ENCODE measurements around the gene CLEC10A. TPM values are rescaled to one million over a fixed set of nuclear protein-coding genes. Genes with fewer than 3 reads are reported as not detected.
"Not testable (repeated sequence)": the region's sequence is repeated elsewhere in the genome, so short reads cannot be mapped to it uniquely, and the experiment has no call there.

The CLEC10A gene
- total RNA-seq, 1 experiment from 2014 or later = not detected

GRCh38 chr17:7056386-7056785, 23.7 kb downstream of the CLEC10A start:
- no peaks in the 10 kb centered on the region for H4K20me1 ChIP-seq (ENCODE audit: insufficient read depth)

GRCh38 chr17:7050583-7050982, 29.5 kb downstream of the CLEC10A start:
- H4K20me1 ChIP-seq (ENCODE audit: insufficient read depth); H3K4me3 ChIP-seq; H3K4me2 ChIP-seq; H3K36me3 ChIP-seq (ENCODE audit: low read depth); H3K9me3 ChIP-seq (ENCODE audit: insufficient read depth, low read depth); intact Hi-C loops (cut with micrococcal nuclease; ENCODE audit: unreplicated experiment); BruUV-seq (replicated peaks); DNase-seq; H3K79me2 ChIP-seq (ENCODE audit: low read depth); H3K27me3 ChIP-seq (ENCODE audit: insufficient read depth, low read depth); H3K9me2 ChIP-seq (ENCODE audit: insufficient read depth); H2AFZ ChIP-seq; H3K27ac ChIP-seq; POLR2A ChIA-PET (ENCODE audit: unreplicated experiment): not testable (repeated sequence)
- CTCF ChIA-PET = interaction anchor here (0.5 kb wide), 1 partner anchor 544 kb away, joined by 4 read pairs; no protein-coding TSS in a partner anchor
- peaks cover 37% of the 10 kb centered on the region for H3K4me1 ChIP-seq (replicated peaks; ENCODE audit: insufficient read depth)
- H3F3A ChIP-seq (ENCODE audit: insufficient read depth, low read depth) = peaks cover 21% of the 10 kb centered on the region

More at GRCh38 chr17:7056386-7056785, 23.7 kb downstream of the CLEC10A start:
- intact Hi-C loops (cut with micrococcal nuclease; ENCODE audit: unreplicated experiment) = no loop called here
- Histone ChIP-seq H3F3A (ENCODE audit: insufficient read depth, low read depth) (peaks cover 34% of the 10 kb centered on the region), H3K9me3 (ENCODE audit: insufficient read depth, low read depth) (no peaks in the 10 kb centered on the region), H3K4me2 (no peak overlapping the region), H3K36me3 (ENCODE audit: low read depth) (no peaks in the 10 kb centered on the region), H3K9me2 (ENCODE audit: insufficient read depth) (no peaks in the 10 kb centered on the region), H3K27me3 (ENCODE audit: insufficient read depth, low read depth) (no peaks in the 10 kb centered on the region), H2AFZ (no peak overlapping the region), H3K4me1 (replicated peaks; ENCODE audit: insufficient read depth) (peaks cover 36% of the 10 kb centered on the region), H3K27ac (peak overlapping the region; percentile 22; the same call in 1 of the 2 replicates), H3K79me2 (ENCODE audit: low read depth) (no peaks in the 10 kb centered on the region), H3K4me3 (no peak overlapping the region)
- peak; percentile 14 to 78 for DNase-seq
- CTCF ChIA-PET = interaction anchor here (0.7 kb wide), 1 partner anchor 121 kb away, joined by 7 read pairs; no protein-coding TSS in a partner anchor
- POLR2A ChIA-PET (ENCODE audit: unreplicated experiment) = interaction anchor here (0.5 to 0.6 kb wide), 2 partner anchors 116 to 519 kb away, joined by 3 read pairs; no protein-coding TSS in a partner anchor
- no TSS peak for BruUV-seq (replicated peaks)
- no peak for TF ChIP-seq EZH2 (IDR thresholded peaks at IDR 0.05; ENCODE audit: low read depth)
- no peak for TF ChIP-seq CTCF (conservative IDR thresholded peaks at IDR 0.05)

DNA sequence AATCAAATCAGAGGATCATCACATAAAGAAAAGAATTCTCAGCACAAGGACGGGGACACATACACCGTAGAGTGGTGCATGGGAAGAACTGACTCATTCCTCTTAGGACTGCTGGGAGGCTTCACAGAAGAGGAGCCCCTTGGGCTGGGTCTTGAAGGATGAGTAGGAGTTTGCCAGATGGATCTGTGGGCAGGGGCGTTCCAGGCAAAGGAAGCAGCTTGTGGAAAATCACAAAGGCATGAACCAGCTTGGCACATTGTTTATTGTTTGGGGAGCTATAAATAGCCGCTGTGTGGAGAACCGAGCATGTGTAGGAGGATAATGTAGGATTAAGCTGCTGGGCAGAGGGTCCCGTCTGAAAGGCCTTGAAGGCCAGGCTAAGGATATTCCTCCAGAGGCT, 31.1 kb downstream of the CLEC10A start:
- ChIA-PET POLR2A (ENCODE audit: unreplicated experiment) (no interaction called here), CTCF (no interaction called here)
- peaks cover 48% of the 10 kb centered on the region for H3K4me1 ChIP-seq (replicated peaks; ENCODE audit: insufficient read depth)
- no peak for TF ChIP-seq EZH2 (IDR thresholded peaks at IDR 0.05; ENCODE audit: low read depth)
- no peak for TF ChIP-seq CTCF (conservative IDR thresholded peaks at IDR 0.05)
- intact Hi-C loops (cut with micrococcal nuclease; ENCODE audit: unreplicated experiment) = loop anchor here (5.0 to 10.0 kb wide), 3 partner anchors 536 to 993 kb away; partner anchors contain the start of genes MPDU1, TP53 and WRAP53
- no peak overlapping the region for H2AFZ ChIP-seq
- H3F3A ChIP-seq (ENCODE audit: insufficient read depth, low read depth) = peaks cover 31% of the 10 kb centered on the region
- no peak overlapping the region for H3K27ac ChIP-seq
- no peaks in the 10 kb centered on the region for H3K9me2 ChIP-seq (ENCODE audit: insufficient read depth)
- no peaks in the 10 kb centered on the region for H3K9me3 ChIP-seq (ENCODE audit: insufficient read depth, low read depth)
- no peaks in the 10 kb centered on the region for H4K20me1 ChIP-seq (ENCODE audit: insufficient read depth)
- no peaks in the 10 kb centered on the region for H3K36me3 ChIP-seq (ENCODE audit: low read depth)
- no peaks in the 10 kb centered on the region for H3K79me2 ChIP-seq (ENCODE audit: low read depth)
- DNase-seq = no peak
- no peak overlapping the region for H3K4me2 ChIP-seq
- no peak overlapping the region for H3K4me3 ChIP-seq
- no peaks in the 10 kb centered on the region for H3K27me3 ChIP-seq (ENCODE audit: insufficient read depth, low read depth)
- no TSS peak for BruUV-seq (replicated peaks)

DNA sequence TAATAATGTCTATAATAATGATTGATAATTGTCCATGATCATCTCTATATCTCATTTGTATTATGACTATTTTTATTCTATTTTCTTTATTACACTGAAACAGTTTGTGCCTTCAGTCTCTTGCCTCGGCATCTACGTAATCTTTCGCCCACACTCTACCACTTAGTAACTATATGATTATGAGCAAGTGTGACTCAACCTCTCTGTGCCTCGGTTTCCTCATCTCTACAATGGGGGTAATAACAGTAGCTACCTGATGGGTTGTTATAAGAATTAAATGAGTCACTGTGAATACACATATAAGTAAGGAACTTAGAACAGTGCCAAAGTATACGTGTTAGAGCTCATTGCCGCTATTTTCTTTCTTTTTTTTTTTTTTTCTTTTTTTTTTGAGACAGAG, 32.5 kb downstream of the CLEC10A start:
- ChIA-PET CTCF (interaction anchor here (0.6 to 0.7 kb wide), 2 partner anchors 8 to 357 kb away, joined by 3 to 6 read pairs; no protein-coding TSS in a partner anchor), POLR2A (ENCODE audit: unreplicated experiment) (no interaction called here)
- Histone ChIP-seq H3K27ac (no peak overlapping the region), H4K20me1 (ENCODE audit: insufficient read depth) (no peaks in the 10 kb centered on the region), H3K9me3 (ENCODE audit: insufficient read depth, low read depth) (no peaks in the 10 kb centered on the region), H2AFZ (no peak overlapping the region), H3F3A (ENCODE audit: insufficient read depth, low read depth) (peaks cover 31% of the 10 kb centered on the region), H3K4me3 (peak overlapping the region; percentile 55), H3K4me1 (replicated peaks; ENCODE audit: insufficient read depth) (peaks cover 48% of the 10 kb centered on the region), H3K36me3 (ENCODE audit: low read depth) (no peaks in the 10 kb centered on the region), H3K9me2 (ENCODE audit: insufficient read depth) (no peaks in the 10 kb centered on the region), H3K27me3 (ENCODE audit: insufficient read depth, low read depth) (no peaks in the 10 kb centered on the region), H3K4me2 (peak overlapping the region; percentile 81), H3K79me2 (ENCODE audit: low read depth) (no peaks in the 10 kb centered on the region)
- TF ChIP-seq CTCF (conservative IDR thresholded peaks at IDR 0.05) (no peak), EZH2 (IDR thresholded peaks at IDR 0.05; ENCODE audit: low read depth) (no peak)
- intact Hi-C loops (cut with micrococcal nuclease; ENCODE audit: unreplicated experiment) = loop anchor here (2.0 to 10.0 kb wide), 4 partner anchors 167 to 995 kb away; partner anchors contain the start of genes MPDU1, TP53 and WRAP53
- no peak for DNase-seq
- no TSS peak for BruUV-seq (replicated peaks)

- TSS peak; percentile 37 for BruUV-seq (replicated peaks)
- POLR2A ChIA-PET (ENCODE audit: unreplicated experiment) = interaction anchor here (0.6 kb wide), 1 partner anchor 103 kb away, joined by 5 read pairs; no protein-coding TSS in a partner anchor
- H3K27me3 ChIP-seq (ENCODE audit: insufficient read depth, low read depth); H3K9me2 ChIP-seq (ENCODE audit: insufficient read depth); H3K79me2 ChIP-seq (ENCODE audit: low read depth); H3K36me3 ChIP-seq (ENCODE audit: low read depth); H4K20me1 ChIP-seq (ENCODE audit: insufficient read depth); H3K9me3 ChIP-seq (ENCODE audit: insufficient read depth, low read depth): not testable (repeated sequence)
- peak overlapping the region; percentile 78 for H2AFZ ChIP-seq
- intact Hi-C loops (cut with micrococcal nuclease; ENCODE audit: unreplicated experiment) = loop anchor here (1.0 to 10.0 kb wide), 8 partner anchors 89 to 995 kb away; partner anchors contain the start of genes MPDU1, TP53 and WRAP53
- H3K27ac ChIP-seq = peak overlapping the region; percentile 97
- H3K4me3 ChIP-seq = peak overlapping the region; percentile 55
- H3F3A ChIP-seq (ENCODE audit: insufficient read depth, low read depth) = peaks cover 31% of the 10 kb centered on the region
- CTCF ChIA-PET = interaction anchor here (0.6 to 1.9 kb wide), 7 partner anchors 9 to 586 kb away, joined by 3 to 12 read pairs (median 6); partner anchors contain the start of genes ACADVL, DLG4, NEURL4 and SLC16A13
- H3K4me2 ChIP-seq = peak overlapping the region; percentile 81
- H3K4me1 ChIP-seq (replicated peaks; ENCODE audit: insufficient read depth) = peaks cover 48% of the 10 kb centered on the region
- DNase-seq = peak; percentile 41 to 49
Observed at GRCh38 chr17:7046725-7047397, 33.2 kb downstream of the CLEC10A start.
